Thyroid gland (tissue), 4 donors: ENCODE data around the gene THSD7B.

Experiments
- POLR2A ChIP-seq, 2 donors: fragments of 450-650 bp; IDR thresholded peaks; one replicate each; pipeline ENCODE4 v1.6.1; 2017; ENCODE audit warnings: antibody characterized with exemption in 2 of 2, mild to moderate bottlenecking in 2 of 2, moderate library complexity in 1 of 2
- TF ChIP-seq, protein P1 (sequence below), 6 experiments: fragments of 200-600 bp in 3 of 6; fragments of 450-650 bp in 3 of 6; sonication (generic) in 3 of 6; IDR thresholded peaks; one replicate each; pipeline ENCODE4 v1.5.1; 2016 to 2019; ENCODE audit warnings: antibody characterized with exemption in 6 of 6, mild to moderate bottlenecking in 2 of 6, inconsistent platforms in 1 of 6, moderate library complexity in 1 of 6

DNA sequence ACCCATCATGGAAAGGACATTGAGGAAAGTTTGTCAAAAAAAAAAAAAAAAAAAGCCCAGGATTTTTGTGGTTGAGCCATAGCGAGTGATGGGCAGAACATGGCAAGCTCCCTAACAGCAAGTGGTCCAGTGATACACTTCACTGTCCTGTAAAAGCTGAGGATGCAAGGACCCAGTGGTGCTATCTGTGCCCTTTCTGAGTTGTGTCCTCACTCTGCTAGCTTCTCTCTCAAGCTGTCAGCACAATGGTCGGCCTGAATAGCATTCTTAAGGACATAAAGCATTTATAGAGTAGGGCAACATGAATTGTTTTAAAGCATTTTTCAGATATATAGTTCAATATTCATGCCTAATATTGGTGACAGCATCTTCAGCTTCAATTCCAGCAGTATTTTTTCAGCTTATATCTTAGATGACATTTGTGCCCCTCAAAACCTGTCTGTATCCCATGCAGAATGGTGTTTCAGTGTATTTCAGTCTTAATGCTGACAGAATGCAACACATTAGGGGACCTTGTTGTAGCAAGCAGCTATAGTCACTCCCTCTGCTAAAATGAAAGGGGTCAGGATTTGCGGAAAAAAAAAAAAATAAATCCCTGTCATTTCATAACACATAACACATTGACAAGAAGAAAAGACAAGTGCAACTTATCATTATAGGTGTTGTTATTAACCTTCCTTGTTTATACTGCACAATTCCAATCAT lies 496.7 kb downstream of the THSD7B start:
- TF ChIP-seq, protein P1, sequence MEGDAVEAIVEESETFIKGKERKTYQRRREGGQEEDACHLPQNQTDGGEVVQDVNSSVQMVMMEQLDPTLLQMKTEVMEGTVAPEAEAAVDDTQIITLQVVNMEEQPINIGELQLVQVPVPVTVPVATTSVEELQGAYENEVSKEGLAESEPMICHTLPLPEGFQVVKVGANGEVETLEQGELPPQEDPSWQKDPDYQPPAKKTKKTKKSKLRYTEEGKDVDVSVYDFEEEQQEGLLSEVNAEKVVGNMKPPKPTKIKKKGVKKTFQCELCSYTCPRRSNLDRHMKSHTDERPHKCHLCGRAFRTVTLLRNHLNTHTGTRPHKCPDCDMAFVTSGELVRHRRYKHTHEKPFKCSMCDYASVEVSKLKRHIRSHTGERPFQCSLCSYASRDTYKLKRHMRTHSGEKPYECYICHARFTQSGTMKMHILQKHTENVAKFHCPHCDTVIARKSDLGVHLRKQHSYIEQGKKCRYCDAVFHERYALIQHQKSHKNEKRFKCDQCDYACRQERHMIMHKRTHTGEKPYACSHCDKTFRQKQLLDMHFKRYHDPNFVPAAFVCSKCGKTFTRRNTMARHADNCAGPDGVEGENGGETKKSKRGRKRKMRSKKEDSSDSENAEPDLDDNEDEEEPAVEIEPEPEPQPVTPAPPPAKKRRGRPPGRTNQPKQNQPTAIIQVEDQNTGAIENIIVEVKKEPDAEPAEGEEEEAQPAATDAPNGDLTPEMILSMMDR (IDR thresholded peaks at IDR 0.05): no peak
- no peak for TF ChIP-seq POLR2A (IDR thresholded peaks at IDR 0.05)
